Epithelial cell of esophagus (primary cell): Measurements from ENCODE around the gene CLEC20A.

Experiments
- DNase-seq: peaks from one replicate; pipeline ENCODE4 v3.0.0; 2010; ENCODE audit warnings: low read depth
- H3K4me3 ChIP-seq: 2 replicates; pipeline ENCODE4 v1.5.1; 2011; ENCODE audit warnings: mild to moderate bottlenecking, low read length, control low read depth
- CTCF ChIP-seq: IDR thresholded peaks from 2 replicates; pipeline ENCODE4 v1.5.1; 2011; ENCODE audit warnings: low read depth, mild to moderate bottlenecking, low read length, control low read depth, inconsistent platforms; ENCODE audit not compliant: insufficient read depth; ENCODE audit errors: missing control alignments

The CLEC20A gene

DNA sequence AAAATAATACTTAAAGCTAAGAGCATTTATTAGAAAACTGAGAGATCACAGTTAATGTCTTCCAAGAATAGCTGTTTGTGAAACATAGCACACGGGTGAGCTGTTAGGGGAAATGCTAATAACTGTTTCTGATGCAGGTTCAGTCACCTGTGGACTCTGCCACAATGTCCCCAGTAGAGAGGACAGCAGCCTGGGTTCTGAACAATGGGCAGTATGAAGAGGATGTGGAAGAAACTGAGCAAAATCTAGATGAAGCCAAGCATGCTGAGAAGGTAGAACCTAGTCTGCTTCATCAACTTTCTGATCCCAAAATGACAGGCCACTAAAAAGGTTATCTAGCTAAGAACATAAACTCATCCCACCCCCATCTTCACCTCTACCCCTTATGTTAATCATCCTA, 32.6 kb downstream of the CLEC20A start:
- no peak for DNase-seq
- no peak overlapping the region for H3K4me3 ChIP-seq
- TF ChIP-seq CTCF = no peak

GRCh38 chr1:178461701-178462100, 35.1 kb downstream of the CLEC20A start:
- H3K4me3 ChIP-seq = no peak overlapping the region
- DNase-seq = peak; percentile 78
- TF ChIP-seq CTCF = no peak

DNA sequence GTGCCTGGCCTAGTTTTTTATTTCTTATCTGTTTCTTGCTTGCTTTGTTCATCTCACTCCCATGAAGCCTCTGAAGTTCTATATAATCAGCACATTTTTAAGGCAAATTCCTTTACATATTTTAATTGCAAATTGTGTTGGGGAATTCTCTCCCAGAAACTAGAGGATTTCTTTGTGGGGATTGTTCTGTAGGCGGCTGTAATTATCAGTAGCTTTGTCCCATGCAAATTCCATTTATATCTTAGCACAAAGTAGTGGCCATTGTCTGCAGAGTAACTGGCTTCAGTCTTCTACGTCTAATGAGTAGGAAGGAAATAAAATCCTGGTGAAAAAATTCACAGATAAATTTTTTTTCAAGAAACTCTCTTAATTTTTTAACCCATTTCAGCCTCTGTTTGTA, 35.7 kb downstream of the CLEC20A start:
- no peak overlapping the region for H3K4me3 ChIP-seq
- TF ChIP-seq CTCF = no peak
- no peak for DNase-seq

DNA sequence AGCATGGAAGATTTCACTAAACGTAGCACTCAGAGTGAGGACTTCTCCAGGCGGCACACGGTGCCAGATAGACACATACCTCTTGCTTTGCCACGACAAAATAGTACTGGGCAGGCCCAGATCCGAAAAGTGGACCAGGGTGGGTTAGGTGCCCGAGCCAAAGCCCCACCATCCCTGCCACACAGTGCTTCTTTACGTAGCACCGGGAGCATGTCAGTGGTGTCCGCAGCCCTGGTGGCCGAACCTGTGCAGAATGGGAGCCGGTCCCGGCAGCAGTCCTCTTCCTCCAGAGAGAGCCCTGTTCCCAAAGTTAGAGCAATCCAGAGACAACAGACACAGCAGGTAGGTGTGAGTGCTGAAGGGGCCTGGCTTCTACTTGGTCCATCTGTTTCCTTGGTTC, 38.6 kb downstream of the CLEC20A start:
- no peak for TF ChIP-seq CTCF
- H3K4me3 ChIP-seq = no peak overlapping the region
- DNase-seq = no peak

GRCh38 chr1:178457651-178458050, 39.1 kb downstream of the CLEC20A start:
- no peak for TF ChIP-seq CTCF
- no peak for DNase-seq
- no peak overlapping the region for H3K4me3 ChIP-seq

DNA sequence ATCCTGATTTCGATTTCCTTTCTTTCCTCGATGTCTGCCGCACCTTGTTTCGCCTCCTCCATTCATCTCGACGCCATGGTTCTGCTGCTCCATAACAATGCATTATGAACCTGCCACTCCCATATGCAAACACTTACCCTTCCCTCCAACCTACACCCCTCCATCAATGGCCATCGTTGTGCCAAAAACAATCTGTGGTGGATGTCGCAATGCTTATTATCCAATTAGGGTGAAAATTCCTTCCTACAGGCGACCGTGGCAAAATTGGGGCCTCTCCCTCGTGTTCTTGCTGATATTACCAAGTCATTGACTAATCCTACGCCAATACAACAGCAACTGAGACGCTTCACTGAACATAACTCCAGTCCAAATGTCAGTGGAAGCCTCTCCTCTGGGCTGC, 40.3 kb downstream of the CLEC20A start:
- DNase-seq = no peak
- H3K4me3 ChIP-seq = no peak overlapping the region
- no peak for TF ChIP-seq CTCF

DNA sequence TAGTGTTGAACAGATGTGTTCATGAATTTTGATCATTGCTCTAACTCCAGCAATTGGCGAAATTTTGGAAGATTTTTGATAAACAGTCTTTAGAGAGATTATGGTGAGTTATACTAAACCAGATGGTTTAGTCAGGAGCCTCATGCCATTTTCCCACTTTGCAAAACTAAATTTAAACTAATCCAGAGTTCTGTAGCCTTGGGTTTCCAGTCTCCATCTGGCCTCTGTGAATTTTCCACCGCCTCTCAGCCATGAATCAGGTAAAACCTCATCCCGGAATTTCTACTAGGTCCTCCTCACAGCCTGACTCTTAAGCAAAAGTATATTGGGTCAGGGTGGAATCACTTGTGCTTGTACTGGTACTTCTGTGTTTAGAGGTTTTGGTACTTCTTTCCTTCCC, 44.8 kb downstream of the CLEC20A start:
- DNase-seq = no peak
- no peak for TF ChIP-seq CTCF
- H3K4me3 ChIP-seq = no peak overlapping the region
